Measurements from ENCODE around the gene GTF2H3. TPM values are rescaled to one million over a fixed set of nuclear protein-coding genes. Genes with fewer than 3 reads are reported as not detected.

Gene GTF2H3
- polyA plus RNA-seq (2013): 36.5 TPM

GRCh38 chr12:123633379-123634141 is at the start of gene GTF2H3, which contains the start of gene EIF2B1:
GTF2H3 (plus strand) TSS chr12:123633829; CDS start chr12:123633860, 31 bp downstream.
EIF2B1 (minus strand) TSS chr12:123633686; CDS start chr12:123633557, 129 bp downstream.
- ChIA-PET POLR2A (interaction anchor here (1.3 kb wide), 1 partner anchor 10 kb away, joined by 3 read pairs; no protein-coding TSS in a partner anchor), CTCF (interaction anchor here (0.8 kb wide), 2 partner anchors 22 to 122 kb away, joined by 3 to 5 read pairs; no protein-coding TSS in a partner anchor)
- peaks cover 12 to 19% (median 14%) of the 10 kb centered on the region in 4 experiments for H3K4me1 ChIP-seq (ENCODE audit: control extremely low read depth in 1 of 4, control insufficient read depth in 4 of 4, insufficient read depth in 4 of 4, low read length in 3 of 4)
- H3K27me3 ChIP-seq (replicated peaks in 2 of 5; ENCODE audit: control insufficient read depth in 4 of 5, insufficient read depth in 5 of 5, low read length in 4 of 5): no peaks in the 10 kb centered on the region
- under 1% methylated on average over 38 of the region's 52 CpGs for WGBS (ENCODE audit: insufficient coverage)
- no peaks in the 10 kb centered on the region for H3K9me3 ChIP-seq (ENCODE audit: control extremely low read depth in 1 of 5, control insufficient read depth in 4 of 5, insufficient read depth in 2 of 5, low read depth in 1 of 5, low read length in 4 of 5)
- peak within 1 kb of the TSS; percentile 76 to 99 (median 94) for H3K4me3 ChIP-seq (ENCODE audit: control insufficient read depth in 1 of 7, extremely low read depth in 1 of 7, insufficient read depth in 4 of 7, low read depth in 2 of 7, low read length in 6 of 7)
- peak; percentile 98 for DNase-seq
- peaks cover 3 to 27% (median 21%) of the 10 kb centered on the region in 4 experiments for H3K36me3 ChIP-seq (ENCODE audit: control insufficient read depth in 4 of 4, insufficient read depth in 4 of 4, low read length in 3 of 4)
- peak within 1 kb of the TSS; percentile 94 to 95 for H3K27ac ChIP-seq (ENCODE audit: insufficient read depth in 1 of 2, low read depth in 1 of 2, low read length in 2 of 2, poor library complexity in 1 of 2, severe bottlenecking in 2 of 2)

GRCh38 chr12:123591702-123592481 is 41.7 kb upstream of the GTF2H3 start:
- no peak overlapping the region for H3K4me3 ChIP-seq (ENCODE audit: control insufficient read depth in 1 of 7, extremely low read depth in 1 of 7, insufficient read depth in 4 of 7, low read depth in 2 of 7, low read length in 6 of 7)
- H3K27ac ChIP-seq (ENCODE audit: insufficient read depth in 1 of 2, low read depth in 1 of 2, low read length in 2 of 2, poor library complexity in 1 of 2, severe bottlenecking in 2 of 2): peak overlapping the region in 1 of 2 experiments; percentile 2
- CTCF ChIA-PET: interaction anchor here (0.7 to 1.6 kb wide), 3 partner anchors 12 to 565 kb away, joined by 3 to 5 read pairs (median 3); no protein-coding TSS in a partner anchor
- POLR2A ChIA-PET: no interaction called here
- no peaks in the 10 kb centered on the region for H3K27me3 ChIP-seq (replicated peaks in 2 of 5; ENCODE audit: control insufficient read depth in 4 of 5, insufficient read depth in 5 of 5, low read length in 4 of 5)
- 83% methylated on average over 6 of the region's 8 CpGs for WGBS (ENCODE audit: insufficient coverage)
- no peak for DNase-seq
- H3K36me3 ChIP-seq (ENCODE audit: control insufficient read depth in 4 of 4, insufficient read depth in 4 of 4, low read length in 3 of 4): peaks cover 28 to 84% (median 55%) of the 10 kb centered on the region in 4 experiments
- H3K9me3 ChIP-seq (ENCODE audit: control extremely low read depth in 1 of 5, control insufficient read depth in 4 of 5, insufficient read depth in 2 of 5, low read depth in 1 of 5, low read length in 4 of 5): no peaks in the 10 kb centered on the region
- no peaks in the 10 kb centered on the region for H3K4me1 ChIP-seq (ENCODE audit: control extremely low read depth in 1 of 4, control insufficient read depth in 4 of 4, insufficient read depth in 4 of 4, low read length in 3 of 4)

- DNase-seq: no peak
- Histone ChIP-seq H3K36me3 (ENCODE audit: control insufficient read depth in 4 of 4, insufficient read depth in 4 of 4, low read length in 3 of 4) (peaks cover 18 to 69% (median 53%) of the 10 kb centered on the region in 4 experiments), H3K27me3 (replicated peaks in 2 of 5; ENCODE audit: control insufficient read depth in 4 of 5, insufficient read depth in 5 of 5, low read length in 4 of 5) (no peaks in the 10 kb centered on the region), H3K4me1 (ENCODE audit: control extremely low read depth in 1 of 4, control insufficient read depth in 4 of 4, insufficient read depth in 4 of 4, low read length in 3 of 4) (peaks cover 0 to 1% (median under 1%) of the 10 kb centered on the region in 4 experiments), H3K9me3 (ENCODE audit: control extremely low read depth in 1 of 5, control insufficient read depth in 4 of 5, insufficient read depth in 2 of 5, low read depth in 1 of 5, low read length in 4 of 5) (no peaks in the 10 kb centered on the region), H3K27ac (ENCODE audit: insufficient read depth in 1 of 2, low read depth in 1 of 2, low read length in 2 of 2, poor library complexity in 1 of 2, severe bottlenecking in 2 of 2) (no peak overlapping the region), H3K4me3 (ENCODE audit: control insufficient read depth in 1 of 7, extremely low read depth in 1 of 7, insufficient read depth in 4 of 7, low read depth in 2 of 7, low read length in 6 of 7) (no peak overlapping the region)
- POLR2A ChIA-PET: no interaction called here
- CTCF ChIA-PET: no interaction called here
Measured at GRCh38 chr12:123595729-123596128, 37.9 kb upstream of the GTF2H3 start.

GRCh38 chr12:123597100-123597499 is 36.5 kb upstream of the GTF2H3 start:
- peak overlapping the region in 1 of 2 experiments; percentile 6 for H3K27ac ChIP-seq (ENCODE audit: insufficient read depth in 1 of 2, low read depth in 1 of 2, low read length in 2 of 2, poor library complexity in 1 of 2, severe bottlenecking in 2 of 2)
- H3K4me1 ChIP-seq (ENCODE audit: control extremely low read depth in 1 of 4, control insufficient read depth in 4 of 4, insufficient read depth in 4 of 4, low read length in 3 of 4): peaks cover 0 to 10% (median 7%) of the 10 kb centered on the region in 4 experiments
- WGBS (ENCODE audit: insufficient coverage): 100% methylated on average over 3 of the region's 3 CpGs
- H3K9me3 ChIP-seq (ENCODE audit: control extremely low read depth in 1 of 5, control insufficient read depth in 4 of 5, insufficient read depth in 2 of 5, low read depth in 1 of 5, low read length in 4 of 5): no peaks in the 10 kb centered on the region
- no peak for DNase-seq
- ChIA-PET CTCF (interaction anchor here (0.5 kb wide), 1 partner anchor 17 kb away, joined by 3 read pairs; no protein-coding TSS in a partner anchor), POLR2A (interaction anchor here (0.5 kb wide), 1 partner anchor 546 kb away, joined by 3 read pairs; no protein-coding TSS in a partner anchor)
- H3K4me3 ChIP-seq (ENCODE audit: control insufficient read depth in 1 of 7, extremely low read depth in 1 of 7, insufficient read depth in 4 of 7, low read depth in 2 of 7, low read length in 6 of 7): no peak overlapping the region
- peaks cover 13 to 57% (median 41%) of the 10 kb centered on the region in 4 experiments for H3K36me3 ChIP-seq (ENCODE audit: control insufficient read depth in 4 of 4, insufficient read depth in 4 of 4, low read length in 3 of 4)
- H3K27me3 ChIP-seq (replicated peaks in 2 of 5; ENCODE audit: control insufficient read depth in 4 of 5, insufficient read depth in 5 of 5, low read length in 4 of 5): no peaks in the 10 kb centered on the region

- H3K4me3 ChIP-seq (ENCODE audit: control insufficient read depth in 1 of 7, extremely low read depth in 1 of 7, insufficient read depth in 4 of 7, low read depth in 2 of 7, low read length in 6 of 7): no peak overlapping the region
- no peaks in the 10 kb centered on the region for H3K9me3 ChIP-seq (ENCODE audit: control extremely low read depth in 1 of 5, control insufficient read depth in 4 of 5, insufficient read depth in 2 of 5, low read depth in 1 of 5, low read length in 4 of 5)
- H3K27me3 ChIP-seq (replicated peaks in 2 of 5; ENCODE audit: control insufficient read depth in 4 of 5, insufficient read depth in 5 of 5, low read length in 4 of 5): no peaks in the 10 kb centered on the region
- no peak overlapping the region for H3K27ac ChIP-seq (ENCODE audit: insufficient read depth in 1 of 2, low read depth in 1 of 2, low read length in 2 of 2, poor library complexity in 1 of 2, severe bottlenecking in 2 of 2)
- POLR2A ChIA-PET: no interaction called here
- H3K36me3 ChIP-seq (ENCODE audit: control insufficient read depth in 4 of 4, insufficient read depth in 4 of 4, low read length in 3 of 4): peaks cover 13 to 45% (median 33%) of the 10 kb centered on the region in 4 experiments
- H3K4me1 ChIP-seq (ENCODE audit: control extremely low read depth in 1 of 4, control insufficient read depth in 4 of 4, insufficient read depth in 4 of 4, low read length in 3 of 4): peaks cover 8 to 21% (median 17%) of the 10 kb centered on the region in 4 experiments
- 100% methylated on average over 3 of the region's 3 CpGs for WGBS (ENCODE audit: insufficient coverage)
- no peak for DNase-seq
- CTCF ChIA-PET: interaction anchor here (1.4 kb wide), 1 partner anchor 331 kb away, joined by 3 read pairs; no protein-coding TSS in a partner anchor
Measured at GRCh38 chr12:123598522-123598921, 35.1 kb upstream of the GTF2H3 start.

- DNase-seq: no peak
- no peak overlapping the region for H3K27ac ChIP-seq (ENCODE audit: insufficient read depth in 1 of 2, low read depth in 1 of 2, low read length in 2 of 2, poor library complexity in 1 of 2, severe bottlenecking in 2 of 2)
- H3K4me3 ChIP-seq (ENCODE audit: control insufficient read depth in 1 of 7, extremely low read depth in 1 of 7, insufficient read depth in 4 of 7, low read depth in 2 of 7, low read length in 6 of 7): no peak overlapping the region
- H3K9me3 ChIP-seq (ENCODE audit: control extremely low read depth in 1 of 5, control insufficient read depth in 4 of 5, insufficient read depth in 2 of 5, low read depth in 1 of 5, low read length in 4 of 5): no peaks in the 10 kb centered on the region
- peaks cover 13 to 41% (median 31%) of the 10 kb centered on the region in 4 experiments for H3K36me3 ChIP-seq (ENCODE audit: control insufficient read depth in 4 of 4, insufficient read depth in 4 of 4, low read length in 3 of 4)
- ChIA-PET POLR2A (no interaction called here), CTCF (no interaction called here)
- no peaks in the 10 kb centered on the region for H3K27me3 ChIP-seq (replicated peaks in 2 of 5; ENCODE audit: control insufficient read depth in 4 of 5, insufficient read depth in 5 of 5, low read length in 4 of 5)
- peaks cover 8 to 22% (median 19%) of the 10 kb centered on the region in 4 experiments for H3K4me1 ChIP-seq (ENCODE audit: control extremely low read depth in 1 of 4, control insufficient read depth in 4 of 4, insufficient read depth in 4 of 4, low read length in 3 of 4)
- no CpG with 5 or more reads among the region's 1 CpG for WGBS (ENCODE audit: insufficient coverage)
Measured at GRCh38 chr12:123599310-123599709, 34.3 kb upstream of the GTF2H3 start.
